ENCODE data around the gene RCCD1. TPM values are rescaled to one million over a fixed set of nuclear protein-coding genes. Genes with fewer than 3 reads are reported as not detected.

Gene RCCD1
- total RNA-seq, 2 experiments from 2014 or later, result 28.9 to 37.4 TPM

- no peaks in the 10 kb centered on the region for H3K4me1 Mint-ChIP-seq
- intact Hi-C loops (cut with DNase I, micrococcal nuclease), result no loop called here
- peaks cover 59% of the 10 kb centered on the region for H3K36me3 Mint-ChIP-seq (ENCODE audit: low read depth)
- ATAC-seq, result no peak
- no peaks in the 10 kb centered on the region for H3K9me3 Mint-ChIP-seq (ENCODE audit: low read depth)
- no peak overlapping the region for H3K27ac Mint-ChIP-seq
- no peak overlapping the region for H3K4me3 Mint-ChIP-seq
- no peaks in the 10 kb centered on the region for H3K27me3 Mint-ChIP-seq
- ChIA-PET POLR2A (no interaction called here), CTCF (interaction anchor here (1.5 kb wide), 1 partner anchor 28 kb away, joined by 3 read pairs; no protein-coding TSS in a partner anchor)
- no peak for DNase-seq
Measured at GRCh38 chr15:90911906-90912769, 42.5 kb upstream of the RCCD1 start.

- Mint-ChIP-seq H3K27ac (no peak overlapping the region), H3K4me1 (no peaks in the 10 kb centered on the region), H3K9me3 (ENCODE audit: low read depth) (no peaks in the 10 kb centered on the region), H3K36me3 (ENCODE audit: low read depth) (peaks cover 58% of the 10 kb centered on the region), H3K4me3 (no peak overlapping the region), H3K27me3 (no peaks in the 10 kb centered on the region)
- ChIA-PET POLR2A (no interaction called here), CTCF (no interaction called here)
- ATAC-seq, result no peak
- no peak for DNase-seq
- intact Hi-C loops (cut with DNase I, micrococcal nuclease), result no loop called here
Measured at GRCh38 chr15:90912770-90913075, 42.0 kb upstream of the RCCD1 start.

GRCh38 chr15:90913398-90913944 lies 41.2 kb upstream of the RCCD1 start:
- H3K36me3 Mint-ChIP-seq (ENCODE audit: low read depth), result peaks cover 63% of the 10 kb centered on the region
- H3K4me1 Mint-ChIP-seq, result no peaks in the 10 kb centered on the region
- ATAC-seq (no peak), DNase-seq (no peak)
- ChIA-PET CTCF (interaction anchor here (0.6 kb wide), 1 partner anchor 491 kb away, joined by 4 read pairs; no protein-coding TSS in a partner anchor), POLR2A (no interaction called here)
- H3K27me3 Mint-ChIP-seq, result no peaks in the 10 kb centered on the region
- intact Hi-C loops (cut with DNase I, micrococcal nuclease), result no loop called here
- no peaks in the 10 kb centered on the region for H3K9me3 Mint-ChIP-seq (ENCODE audit: low read depth)
- H3K27ac Mint-ChIP-seq, result no peak overlapping the region
- H3K4me3 Mint-ChIP-seq, result no peak overlapping the region

GRCh38 chr15:90914305-90915080 lies 40.2 kb upstream of the RCCD1 start:
- intact Hi-C loops (cut with DNase I, micrococcal nuclease), result no loop called here
- Mint-ChIP-seq H3K4me1 (no peaks in the 10 kb centered on the region), H3K4me3 (no peak overlapping the region), H3K27me3 (no peaks in the 10 kb centered on the region), H3K9me3 (ENCODE audit: low read depth) (no peaks in the 10 kb centered on the region), H3K27ac (no peak overlapping the region), H3K36me3 (ENCODE audit: low read depth) (peaks cover 62% of the 10 kb centered on the region)
- ATAC-seq (no peak), DNase-seq (no peak)
- POLR2A ChIA-PET, result interaction anchor here (0.6 kb wide), 1 partner anchor 187 kb away, joined by 11 read pairs; no protein-coding TSS in a partner anchor
- CTCF ChIA-PET, result interaction anchor here (0.6 to 0.7 kb wide), 3 partner anchors 10 to 591 kb away, joined by 3 to 5 read pairs (median 3); no protein-coding TSS in a partner anchor

DNA sequence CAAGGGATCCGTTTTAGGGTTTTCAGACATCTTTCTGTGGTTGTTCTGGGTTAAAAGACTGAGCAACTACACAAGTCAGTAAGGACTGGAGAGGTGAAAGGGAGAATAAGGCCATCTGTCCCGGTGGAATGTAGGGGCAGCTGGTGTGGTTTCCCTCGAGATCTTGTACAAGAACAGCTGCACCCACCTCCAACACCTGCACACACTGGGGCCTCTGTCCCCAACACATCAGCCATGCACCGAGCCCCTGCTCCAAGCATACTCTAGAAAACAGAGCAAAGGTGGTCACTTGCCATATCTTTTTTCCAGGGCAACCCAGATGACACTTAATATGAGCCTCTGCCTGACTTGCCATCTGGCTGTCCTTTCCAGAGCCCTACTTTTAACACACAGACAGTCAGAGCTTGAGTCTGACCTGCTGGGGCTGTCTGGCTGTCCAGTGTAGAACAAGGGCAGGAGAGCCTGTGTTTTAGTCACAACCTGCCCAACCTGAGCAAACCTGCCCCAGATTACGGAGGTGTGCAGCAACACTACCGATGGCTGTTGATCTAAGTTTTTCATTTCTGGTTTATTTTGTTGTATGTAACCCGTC lies 39.4 kb upstream of the RCCD1 start:
- peaks cover 63% of the 10 kb centered on the region for H3K36me3 Mint-ChIP-seq (ENCODE audit: low read depth)
- ChIA-PET CTCF (interaction anchor here (0.7 to 1.2 kb wide), 3 partner anchors 10 to 29 kb away, joined by 3 read pairs; no protein-coding TSS in a partner anchor), POLR2A (interaction anchor here (0.6 kb wide), 2 partner anchors 107 to 188 kb away, joined by 3 to 11 read pairs; no protein-coding TSS in a partner anchor)
- ATAC-seq, result no peak
- intact Hi-C loops (cut with DNase I, micrococcal nuclease), result no loop called here
- H3K27ac Mint-ChIP-seq, result no peak overlapping the region
- no peaks in the 10 kb centered on the region for H3K27me3 Mint-ChIP-seq
- H3K9me3 Mint-ChIP-seq (ENCODE audit: low read depth), result no peaks in the 10 kb centered on the region
- no peak overlapping the region for H3K4me3 Mint-ChIP-seq
- no peaks in the 10 kb centered on the region for H3K4me1 Mint-ChIP-seq
- DNase-seq, result no peak

DNA sequence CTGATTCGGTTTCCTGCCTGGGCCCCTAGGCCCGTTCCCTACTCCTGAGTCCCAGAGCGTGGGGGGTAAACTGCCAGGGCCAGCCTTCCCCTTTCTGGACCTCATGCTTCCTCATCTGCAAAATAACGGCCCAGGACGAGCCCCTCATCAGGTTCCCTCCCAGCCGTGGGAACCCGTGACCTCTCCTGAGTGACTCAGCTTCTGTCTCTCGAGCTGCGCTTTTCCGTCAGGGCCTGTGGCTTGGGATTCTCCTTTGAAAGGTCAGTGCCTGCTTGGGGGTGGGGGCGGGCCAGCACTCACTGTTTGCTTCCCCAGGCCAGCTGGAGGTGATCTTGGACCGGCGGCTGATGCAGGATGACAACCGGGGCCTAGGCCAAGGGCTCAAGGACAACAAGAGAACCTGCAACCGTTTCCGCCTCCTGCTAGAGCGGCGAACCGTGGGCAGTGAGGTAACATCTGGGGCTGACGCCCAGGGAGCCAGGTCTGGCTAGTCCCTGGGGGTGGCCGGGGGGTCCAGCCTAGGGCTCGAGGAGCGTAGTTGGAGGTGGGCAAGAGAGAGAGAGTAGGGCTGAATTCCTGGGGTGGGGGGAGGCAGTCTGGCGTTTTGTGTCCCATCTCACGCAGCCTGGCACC lies 38.8 kb upstream of the RCCD1 start:
- DNase-seq (no peak), ATAC-seq (no peak)
- intact Hi-C loops (cut with DNase I, micrococcal nuclease), result no loop called here
- ChIA-PET CTCF (interaction anchor here (0.7 to 1.2 kb wide), 2 partner anchors 11 to 30 kb away, joined by 3 read pairs; no protein-coding TSS in a partner anchor), POLR2A (interaction anchor here (0.6 kb wide), 1 partner anchor 107 kb away, joined by 3 read pairs; no protein-coding TSS in a partner anchor)
- H3K27me3 Mint-ChIP-seq, result no peaks in the 10 kb centered on the region
- no peaks in the 10 kb centered on the region for H3K9me3 Mint-ChIP-seq (ENCODE audit: low read depth)
- no peaks in the 10 kb centered on the region for H3K4me1 Mint-ChIP-seq
- peaks cover 65% of the 10 kb centered on the region for H3K36me3 Mint-ChIP-seq (ENCODE audit: low read depth)
- H3K4me3 Mint-ChIP-seq, result no peak overlapping the region
- H3K27ac Mint-ChIP-seq, result no peak overlapping the region

DNA sequence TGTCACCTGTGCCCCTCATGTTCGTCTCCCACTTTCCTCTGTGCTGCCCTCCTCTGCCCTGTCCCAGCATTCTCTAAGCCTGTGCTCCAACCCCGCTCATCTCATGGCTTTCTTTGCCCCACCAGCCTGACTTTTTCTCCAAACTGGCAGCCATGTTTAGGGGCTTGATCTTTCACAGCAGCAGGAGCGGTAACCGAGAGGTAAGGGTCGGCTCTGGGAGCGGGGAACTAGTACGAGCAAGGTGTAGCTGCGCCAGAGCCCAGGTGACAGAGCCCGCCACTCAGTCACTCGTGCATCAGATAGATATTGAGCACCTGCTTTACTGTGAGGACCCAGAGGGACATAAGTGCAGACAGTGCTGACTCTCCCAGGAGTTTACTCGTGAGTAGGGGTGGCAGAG lies 38.2 kb upstream of the RCCD1 start:
- no peak for ATAC-seq
- peaks cover 67% of the 10 kb centered on the region for H3K36me3 Mint-ChIP-seq (ENCODE audit: low read depth)
- CTCF ChIA-PET, result interaction anchor here (1.2 kb wide), 1 partner anchor 30 kb away, joined by 3 read pairs; no protein-coding TSS in a partner anchor

GRCh38 chr15:90917569-90917968 lies 37.1 kb upstream of the RCCD1 start:
- Mint-ChIP-seq H3K9me3 (ENCODE audit: low read depth) (no peaks in the 10 kb centered on the region), H3K27me3 (no peaks in the 10 kb centered on the region)

More for the DNA sequence above, 38.2 kb upstream of the RCCD1 start:
- H3K4me1 Mint-ChIP-seq, result no peaks in the 10 kb centered on the region
- H3K27me3 Mint-ChIP-seq, result no peaks in the 10 kb centered on the region
- DNase-seq, result no peak
- POLR2A ChIA-PET, result no interaction called here
- no peaks in the 10 kb centered on the region for H3K9me3 Mint-ChIP-seq (ENCODE audit: low read depth)
- H3K27ac Mint-ChIP-seq, result no peak overlapping the region
- intact Hi-C loops (cut with DNase I, micrococcal nuclease), result no loop called here
- no peak overlapping the region for H3K4me3 Mint-ChIP-seq

GRCh38 chr15:90918034-90918788 lies 36.5 kb upstream of the RCCD1 start:
- Mint-ChIP-seq H3K36me3 (ENCODE audit: low read depth) (peaks cover 55% of the 10 kb centered on the region), H3K4me3 (no peak overlapping the region), H3K27ac (no peak overlapping the region), H3K27me3 (no peaks in the 10 kb centered on the region), H3K4me1 (peaks cover 13% of the 10 kb centered on the region), H3K9me3 (ENCODE audit: low read depth) (no peaks in the 10 kb centered on the region)
- CTCF ChIA-PET, result interaction anchor here (0.5 to 1.9 kb wide), 3 partner anchors 14 to 327 kb away, joined by 3 to 12 read pairs (median 3); partner anchors contain the start of gene HDDC3
- POLR2A ChIA-PET, result interaction anchor here (1.5 kb wide), 1 partner anchor 14 kb away, joined by 4 read pairs; no protein-coding TSS in a partner anchor
- intact Hi-C loops (cut with DNase I, micrococcal nuclease), result no loop called here
- no peak for DNase-seq
- ATAC-seq, result no peak

More at GRCh38 chr15:90917569-90917968, 37.1 kb upstream of the RCCD1 start:
- ChIA-PET POLR2A (no interaction called here), CTCF (interaction anchor here (0.5 to 1.9 kb wide), 2 partner anchors 15 to 88 kb away, joined by 3 to 12 read pairs; partner anchors contain the start of gene HDDC3)
- H3K27ac Mint-ChIP-seq, result no peak overlapping the region
- H3K4me1 Mint-ChIP-seq, result peaks cover 7% of the 10 kb centered on the region
- H3K4me3 Mint-ChIP-seq, result no peak overlapping the region
- ATAC-seq (no peak), DNase-seq (no peak)
- intact Hi-C loops (cut with DNase I, micrococcal nuclease), result no loop called here
- peaks cover 58% of the 10 kb centered on the region for H3K36me3 Mint-ChIP-seq (ENCODE audit: low read depth)

DNA sequence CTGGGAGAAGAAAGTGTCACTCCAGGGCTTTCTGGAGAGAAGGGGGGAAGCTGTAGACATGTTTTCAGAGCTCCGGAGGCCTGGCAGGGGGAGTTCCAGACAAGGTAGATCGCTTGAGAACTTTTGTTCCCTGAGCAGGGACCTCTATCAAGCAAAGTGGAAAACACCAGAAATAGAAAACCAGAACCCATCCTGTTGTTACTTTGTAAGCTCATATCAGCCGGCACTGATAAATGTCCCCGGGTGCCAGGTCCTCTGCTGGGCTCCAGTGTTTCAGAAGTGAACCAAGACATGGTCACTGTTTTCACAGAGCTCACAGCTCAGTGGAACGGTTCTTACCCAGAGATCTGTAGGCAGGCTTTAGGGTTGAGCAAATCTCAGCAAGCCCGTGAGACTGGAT lies 35.8 kb upstream of the RCCD1 start:
- DNase-seq, result no peak
- ChIA-PET POLR2A (interaction anchor here (1.5 kb wide), 1 partner anchor 15 kb away, joined by 4 read pairs; no protein-coding TSS in a partner anchor), CTCF (interaction anchor here (0.7 to 1.9 kb wide), 3 partner anchors 11 to 327 kb away, joined by 3 to 12 read pairs (median 3); partner anchors contain the start of gene HDDC3)
- peaks cover 50% of the 10 kb centered on the region for H3K36me3 Mint-ChIP-seq (ENCODE audit: low read depth)
- intact Hi-C loops (cut with DNase I, micrococcal nuclease), result no loop called here
- no peak for ATAC-seq
- no peaks in the 10 kb centered on the region for H3K9me3 Mint-ChIP-seq (ENCODE audit: low read depth)
- no peak overlapping the region for H3K4me3 Mint-ChIP-seq
- no peak overlapping the region for H3K27ac Mint-ChIP-seq
- H3K4me1 Mint-ChIP-seq, result peaks cover 19% of the 10 kb centered on the region
- H3K27me3 Mint-ChIP-seq, result no peaks in the 10 kb centered on the region
